Measurements from ENCODE around the gene EMB. TPM values are rescaled to one million over a fixed set of nuclear protein-coding genes. Genes with fewer than 3 reads are reported as not detected.

Gene EMB
- total and polyA plus RNA-seq, 4 experiments from 2014 or later, result 176 to 277 (median 270) TPM

Other genes starting within 250 kb of the EMB start
- gene PARP8, start 225.3 kb upstream of the EMB start, total RNA-seq, result 100 to 1,000 TPM; 177 to 184 TPM
- 10 to 100 TPM; 89.5 to 94.6 TPM for gene PARP8, start 225.3 kb upstream of the EMB start, polyA plus RNA-seq

Data from CD4-positive, alpha-beta memory T cell (primary cell).